HG03565 (cell line): ENCODE measurements around the gene TESPA1.
"Not testable (repeated sequence)": the region's sequence is repeated elsewhere in the genome, so short reads cannot be mapped to it uniquely, and the experiment has no call there.

ENCODE experiments used
- ATAC-seq: cut with Tn5 transposase; IDR thresholded peaks from one replicate; pipeline ENCODE4 v1.9.1; 2021; ENCODE audit warnings: mild to moderate bottlenecking, moderate library complexity; ENCODE audit not compliant: unreplicated experiment

Gene TESPA1

DNA sequence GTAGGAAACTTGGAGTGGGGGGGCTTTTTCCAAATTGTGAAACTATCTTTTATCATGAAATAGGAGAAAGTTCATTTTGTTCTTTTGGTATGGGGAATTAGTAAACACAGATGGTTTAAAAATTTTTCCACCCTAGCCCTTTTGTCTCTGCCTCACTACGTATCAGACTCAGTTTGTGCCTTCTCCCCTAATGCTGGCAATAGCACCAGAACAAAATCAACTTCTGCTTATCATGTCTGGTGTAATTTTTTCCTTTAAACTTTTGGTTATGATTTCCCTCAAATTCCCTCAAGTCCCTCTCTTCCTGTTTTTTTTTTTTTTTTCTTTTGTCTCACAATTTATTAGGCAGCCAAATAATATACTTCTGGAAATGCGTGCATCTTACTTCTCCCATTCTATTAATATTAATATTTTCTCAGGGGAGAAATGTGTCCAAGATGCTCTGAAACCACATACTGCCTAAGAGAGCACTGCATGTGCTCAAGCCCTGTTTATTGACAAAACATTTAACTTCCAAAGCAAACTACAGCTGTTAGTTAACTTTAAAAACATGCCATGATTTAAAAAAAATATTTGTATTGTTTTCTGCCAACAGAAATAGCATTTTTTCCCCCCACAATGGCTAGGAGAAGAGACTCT is 35.4 kb downstream of the TESPA1 start:
- ATAC-seq, result no peak

GRCh38 chr12:54948171-54948570 is 36.4 kb downstream of the TESPA1 start:
- ATAC-seq, result no peak

GRCh38 chr12:54945082-54945481 is 39.5 kb downstream of the TESPA1 start:
- no peak for ATAC-seq

DNA sequence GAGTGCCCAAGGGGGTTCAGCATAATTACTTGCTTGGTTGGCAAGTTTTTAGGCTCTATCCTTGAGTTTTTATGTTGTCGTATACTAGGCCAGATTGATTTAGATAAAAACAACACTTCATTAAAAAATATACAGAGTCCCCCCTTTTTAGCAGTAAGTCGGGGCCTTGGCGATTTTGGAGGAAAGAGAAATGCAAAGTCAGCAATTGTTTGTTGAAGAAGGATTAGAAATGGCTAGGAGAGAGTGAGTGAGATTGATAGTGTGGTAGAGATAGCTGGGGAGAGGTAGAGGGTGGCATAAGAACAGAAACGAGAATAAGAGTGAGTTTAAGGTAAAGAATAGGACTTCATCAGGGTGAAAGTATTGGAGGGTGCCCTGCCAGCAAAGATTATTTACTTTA is 41.3 kb downstream of the TESPA1 start:
- ATAC-seq, result not testable (repeated sequence)

DNA sequence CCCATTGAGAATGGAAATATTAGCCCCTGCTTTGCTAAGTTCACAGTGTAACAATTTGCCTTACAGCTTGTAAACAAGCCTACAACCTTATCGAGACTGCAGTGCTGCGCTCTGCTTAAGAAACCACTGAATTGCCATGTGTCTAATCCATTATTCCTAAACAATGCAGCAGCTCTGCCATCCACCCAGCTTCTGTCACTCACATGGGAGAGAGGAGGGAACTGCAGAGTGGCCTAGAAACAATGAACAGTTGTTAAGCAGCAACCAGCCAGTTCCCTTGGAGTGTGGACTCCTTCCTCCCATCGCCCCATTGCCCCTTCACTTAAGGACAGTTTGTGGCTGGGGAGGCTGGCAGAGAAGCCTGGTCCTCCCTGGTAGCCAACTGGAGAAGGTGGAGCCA is 42.9 kb downstream of the TESPA1 start:
- ATAC-seq, result no peak

DNA sequence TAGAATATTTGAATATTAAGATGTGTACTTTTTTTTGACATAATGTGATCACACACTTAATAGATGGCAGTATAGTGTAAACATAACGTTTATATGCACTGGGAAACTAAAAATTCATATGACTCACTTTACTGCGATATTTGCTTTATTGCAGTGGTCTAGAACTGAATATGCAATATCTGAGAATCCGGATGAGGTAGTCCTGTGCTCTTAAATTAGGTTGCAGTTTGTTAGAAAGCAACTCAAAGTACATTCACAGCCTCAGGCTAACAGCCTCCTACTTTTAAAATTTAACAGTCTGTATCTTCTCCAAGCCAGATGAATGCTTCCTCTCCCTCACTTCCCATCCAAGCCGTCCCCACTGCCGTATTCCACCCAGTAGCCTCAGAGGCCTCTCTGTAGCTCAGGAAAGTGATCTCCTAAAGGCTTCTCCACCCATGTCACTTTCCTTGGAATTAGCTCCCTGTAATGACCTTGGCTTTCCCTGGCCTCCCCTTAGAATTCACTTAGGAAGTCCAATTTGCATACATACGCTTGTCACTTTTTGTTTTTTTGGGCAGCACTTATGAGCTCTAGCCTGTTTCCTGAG is 43.7 kb downstream of the TESPA1 start:
- no peak for ATAC-seq

DNA sequence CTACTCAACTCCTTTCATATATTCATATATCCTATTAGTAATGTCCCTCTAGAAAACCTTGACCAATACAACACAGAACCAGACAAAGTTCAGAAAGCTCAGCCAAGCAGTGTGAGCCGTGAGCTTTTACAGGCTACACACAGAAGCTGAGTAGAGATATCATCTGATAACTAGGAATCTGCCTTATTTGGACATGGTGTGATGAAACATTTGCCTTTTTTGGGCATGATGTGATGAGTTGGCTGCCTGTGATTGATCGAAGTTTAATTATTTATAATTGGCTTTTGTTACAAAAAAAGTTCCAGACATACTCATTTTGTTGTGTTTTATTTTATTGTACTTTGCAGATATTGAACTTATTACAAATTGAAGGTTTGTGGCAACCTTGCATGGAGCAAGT is 46.6 kb downstream of the TESPA1 start:
- no peak for ATAC-seq

DNA sequence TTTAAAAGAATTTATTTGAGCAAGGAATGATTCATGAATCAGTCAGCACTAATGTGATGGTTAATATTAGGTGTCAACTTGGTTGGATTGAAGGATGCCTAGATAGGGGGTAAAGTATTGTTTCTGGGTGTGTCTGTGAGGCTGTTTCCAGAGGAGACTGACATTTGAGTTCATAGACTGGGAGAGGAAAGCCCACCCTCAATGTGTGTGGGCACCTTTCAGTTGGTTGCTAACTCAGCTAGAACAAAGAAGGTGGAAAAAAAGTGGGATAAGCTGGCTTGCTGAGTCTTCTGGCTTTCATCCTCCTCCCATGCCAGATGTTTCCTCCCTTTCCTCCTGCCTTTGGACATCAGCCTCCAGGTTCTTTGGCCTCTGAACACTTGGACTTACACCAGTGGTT is 47.2 kb downstream of the TESPA1 start:
- ATAC-seq, result no peak

DNA sequence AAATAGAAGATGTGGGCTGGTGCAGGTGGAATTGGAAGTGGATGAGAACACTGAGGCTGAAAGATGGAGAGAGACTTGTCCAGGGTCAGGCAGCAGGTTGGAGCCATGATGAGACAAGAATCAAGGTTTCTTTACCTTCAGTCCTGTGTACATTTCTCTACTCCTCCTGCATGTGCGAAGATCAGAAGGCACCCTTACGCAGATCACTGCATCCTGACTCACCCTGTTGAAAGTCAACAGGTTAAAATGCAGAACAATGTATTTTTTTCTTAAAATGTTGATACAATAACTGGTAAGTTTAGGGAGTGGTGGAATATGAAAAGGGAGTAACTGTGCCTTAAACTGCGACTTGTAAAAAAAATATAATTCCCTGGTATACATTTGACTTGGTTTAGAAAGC is 47.8 kb downstream of the TESPA1 start:
- ATAC-seq, result no peak

DNA sequence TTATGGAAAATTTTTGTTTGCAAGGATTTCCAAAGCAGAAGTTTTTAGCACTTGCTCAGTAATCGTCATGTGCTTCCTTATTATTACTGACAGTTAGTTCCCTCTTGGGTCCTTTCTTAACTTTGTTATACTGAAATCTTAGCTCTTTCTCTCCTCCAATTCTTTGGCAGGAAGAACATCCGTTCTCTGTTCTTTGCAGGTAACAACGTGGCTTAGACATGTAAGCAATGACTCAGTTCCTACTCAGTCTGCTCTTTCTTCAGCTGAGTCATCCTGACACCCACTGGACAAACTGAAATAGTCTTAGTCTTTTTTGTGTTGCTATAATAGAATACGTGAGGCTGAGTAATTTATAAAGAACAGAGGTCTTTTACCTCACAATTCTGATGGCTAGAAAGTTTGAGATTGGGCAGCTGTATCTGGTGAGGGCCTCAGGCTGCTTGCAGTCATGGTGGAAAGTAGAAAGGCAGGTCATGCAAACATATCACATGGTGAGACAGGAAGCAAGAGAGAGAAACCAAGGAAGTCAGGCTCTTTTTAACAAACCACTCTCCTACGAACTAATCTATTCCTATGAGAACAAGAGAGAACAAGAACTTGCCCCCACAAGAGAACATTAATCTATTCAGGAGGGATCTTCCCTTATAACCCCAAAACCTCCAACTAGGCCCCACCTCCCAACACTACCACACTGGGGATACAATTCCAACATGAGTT is 49.2 kb downstream of the TESPA1 start:
- ATAC-seq, result peak; percentile 99

DNA sequence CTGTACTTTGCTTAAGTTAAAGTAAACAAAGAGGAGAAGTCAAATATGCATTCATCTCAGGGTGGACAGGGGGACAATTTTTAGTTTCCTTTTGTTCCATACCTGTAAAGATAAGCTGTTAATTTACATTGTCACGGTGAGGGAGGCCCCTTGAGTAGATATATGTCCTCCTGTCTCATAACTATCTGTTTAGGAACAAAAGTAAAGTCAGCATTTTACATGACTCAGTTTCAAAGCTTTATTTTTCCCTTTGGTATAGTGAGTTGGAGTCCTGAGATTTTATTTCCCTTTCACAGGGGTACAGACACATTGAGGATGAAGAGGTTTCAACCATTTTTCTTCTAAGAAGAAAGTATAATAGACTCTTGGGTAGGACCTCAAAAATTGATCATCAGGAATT is 50.1 kb downstream of the TESPA1 start:
- no peak for ATAC-seq

DNA sequence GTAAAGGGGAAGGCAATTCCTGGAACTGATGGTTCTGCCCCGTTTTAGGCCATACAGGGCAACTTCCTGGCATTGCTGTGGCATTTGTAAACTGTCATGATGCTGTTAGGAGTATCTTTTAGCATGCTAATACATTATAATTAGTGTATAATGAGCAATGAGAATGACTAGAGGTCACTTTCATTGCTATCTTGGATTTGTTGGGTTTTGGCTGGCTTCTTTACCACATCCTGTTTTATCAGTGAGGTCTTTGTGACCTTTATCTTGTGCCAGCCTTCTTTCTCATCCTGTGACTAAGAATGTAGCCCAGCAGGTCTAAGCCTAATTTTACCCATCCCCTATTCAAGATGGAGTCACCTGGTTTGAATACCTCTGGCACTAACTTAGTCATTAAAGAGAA is 51.2 kb downstream of the TESPA1 start:
- ATAC-seq, result no peak

- no peak for ATAC-seq
These were observed 51.9 kb downstream of the TESPA1 start for GRCh38 chr12:54932691-54933090.

DNA sequence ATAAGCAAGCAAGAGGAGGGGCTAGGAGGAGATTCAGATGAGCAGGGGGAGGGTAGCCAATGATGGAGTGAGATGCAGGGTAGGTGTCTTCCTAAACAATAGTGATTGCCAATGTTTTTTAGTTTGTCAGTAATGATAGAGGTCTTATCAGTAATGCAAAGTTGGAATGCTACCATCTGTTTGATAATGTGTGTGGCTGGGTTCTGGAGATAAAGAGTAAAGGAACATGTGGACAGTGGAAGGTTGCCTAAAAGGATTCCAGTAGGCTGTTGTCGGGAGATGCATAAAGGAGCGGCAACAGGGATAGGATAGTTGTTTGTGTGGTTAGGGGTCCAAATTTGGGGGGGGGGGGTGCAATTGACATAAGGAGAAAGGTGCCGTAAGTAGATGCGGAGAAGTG is 52.5 kb downstream of the TESPA1 start:
- no peak for ATAC-seq

GRCh38 chr12:54929998-54930397 is 54.6 kb downstream of the TESPA1 start:
- ATAC-seq, result no peak

GRCh38 chr12:54926246-54926645 is 58.3 kb downstream of the TESPA1 start:
- no peak for ATAC-seq

- no peak for ATAC-seq
These were observed 59.4 kb downstream of the TESPA1 start for GRCh38 chr12:54924972-54925707.

- no peak for ATAC-seq
These were observed 67.5 kb downstream of the TESPA1 start for GRCh38 chr12:54917001-54917488.
